GM10248 (cell line): ENCODE measurements around the gene ACTR8.

Experiments used
- CTCF ChIA-PET: fragments of 300-600 bp; sonication (Branson Sonifier 250); formaldehyde crosslinking; extraction: SDS; loops from one replicate; lab custom pipeline; 2021; ENCODE audit warnings: antibody characterized with exemption; lab: Yijun Ruan, JAX
- POLR2A ChIA-PET: fragments of 350-650 bp; sonication (Branson Sonifier 250); formaldehyde crosslinking; extraction: SDS; loops from one replicate; lab custom pipeline; 2020; ENCODE audit warnings: antibody characterized with exemption; lab: Yijun Ruan, JAX
- DNase-seq: peaks from one replicate; pipeline ENCODE4 v3.0.0; 2012; ENCODE audit errors: extremely low spot score
- TF ChIP-seq, protein P1 (sequence below): IDR thresholded peaks from 2 replicates; pipeline ENCODE4 v1.5.1; 2012; ENCODE audit warnings: mild to moderate bottlenecking, low read depth; ENCODE audit errors: extremely low read depth, missing control alignments, control extremely low read depth

The ACTR8 gene

DNA sequence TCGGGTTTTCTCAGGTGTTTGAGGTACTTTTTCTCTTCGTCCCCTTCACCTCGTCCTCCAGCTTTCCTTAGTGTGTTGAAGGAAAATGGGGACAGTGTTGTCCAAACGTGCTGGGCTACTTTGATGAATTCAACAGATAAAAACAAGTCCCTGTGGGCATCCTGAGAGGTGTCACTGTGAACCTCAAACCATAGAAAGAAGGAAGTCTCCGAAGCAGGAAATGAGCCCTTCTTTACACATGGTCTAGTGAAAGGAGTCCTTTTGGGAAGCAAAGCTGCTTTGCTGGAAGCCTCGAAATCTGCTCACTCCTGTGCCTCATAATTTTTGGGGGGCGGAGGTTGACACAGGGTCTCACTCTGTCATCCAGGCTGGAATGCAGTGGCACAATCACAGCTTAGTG lies 25.0 kb downstream of the ACTR8 start:
- ChIA-PET POLR2A (no interaction called here), CTCF (interaction anchor here (1.1 kb wide), 1 partner anchor 9 kb away, joined by 4 read pairs; no protein-coding TSS in a partner anchor)
- TF ChIP-seq, protein P1, sequence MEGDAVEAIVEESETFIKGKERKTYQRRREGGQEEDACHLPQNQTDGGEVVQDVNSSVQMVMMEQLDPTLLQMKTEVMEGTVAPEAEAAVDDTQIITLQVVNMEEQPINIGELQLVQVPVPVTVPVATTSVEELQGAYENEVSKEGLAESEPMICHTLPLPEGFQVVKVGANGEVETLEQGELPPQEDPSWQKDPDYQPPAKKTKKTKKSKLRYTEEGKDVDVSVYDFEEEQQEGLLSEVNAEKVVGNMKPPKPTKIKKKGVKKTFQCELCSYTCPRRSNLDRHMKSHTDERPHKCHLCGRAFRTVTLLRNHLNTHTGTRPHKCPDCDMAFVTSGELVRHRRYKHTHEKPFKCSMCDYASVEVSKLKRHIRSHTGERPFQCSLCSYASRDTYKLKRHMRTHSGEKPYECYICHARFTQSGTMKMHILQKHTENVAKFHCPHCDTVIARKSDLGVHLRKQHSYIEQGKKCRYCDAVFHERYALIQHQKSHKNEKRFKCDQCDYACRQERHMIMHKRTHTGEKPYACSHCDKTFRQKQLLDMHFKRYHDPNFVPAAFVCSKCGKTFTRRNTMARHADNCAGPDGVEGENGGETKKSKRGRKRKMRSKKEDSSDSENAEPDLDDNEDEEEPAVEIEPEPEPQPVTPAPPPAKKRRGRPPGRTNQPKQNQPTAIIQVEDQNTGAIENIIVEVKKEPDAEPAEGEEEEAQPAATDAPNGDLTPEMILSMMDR = no peak
- DNase-seq = no peak

DNA sequence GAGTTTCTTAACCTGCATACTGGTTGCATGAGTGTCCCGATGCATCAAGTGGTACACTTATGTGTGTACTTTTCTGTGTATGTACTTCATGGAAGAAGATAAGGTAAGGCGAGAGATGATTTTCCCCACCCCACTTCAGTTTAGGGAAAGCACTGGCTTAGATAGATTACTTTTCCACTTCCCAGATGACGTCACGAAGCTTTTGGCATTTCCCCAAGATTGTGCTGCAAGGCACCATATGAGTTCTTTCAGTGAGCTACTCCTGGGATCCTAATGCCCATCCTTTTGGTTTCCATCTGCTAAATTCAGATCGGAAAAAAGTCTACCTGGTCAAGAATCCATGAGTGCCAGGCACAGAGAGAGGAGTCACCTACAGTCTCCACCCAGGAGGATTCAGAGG lies 31.1 kb downstream of the ACTR8 start:
- no peak for DNase-seq
- POLR2A ChIA-PET = no interaction called here
- TF ChIP-seq, protein P1 = no peak
- CTCF ChIA-PET = interaction anchor here (0.9 to 1.4 kb wide), 2 partner anchors 21 to 141 kb away, joined by 3 read pairs; no protein-coding TSS in a partner anchor

DNA sequence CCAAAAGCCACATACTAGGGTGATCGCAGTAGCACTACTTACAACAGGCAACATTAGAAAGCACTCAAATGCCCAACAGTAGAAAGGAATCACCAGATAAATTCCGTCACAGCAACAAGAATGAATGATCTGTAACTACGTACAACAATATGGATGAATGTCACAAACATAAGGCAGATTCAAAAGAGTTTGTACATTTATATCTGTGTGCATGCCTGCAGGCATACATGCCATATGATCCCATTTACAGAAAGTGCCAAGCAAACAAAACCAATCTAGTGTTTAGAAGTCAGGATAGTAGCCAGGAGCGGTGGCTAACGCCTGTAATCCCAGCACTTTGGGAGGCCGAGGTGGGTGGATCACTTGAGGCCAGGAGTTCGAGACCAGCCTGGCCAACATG lies 32.0 kb downstream of the ACTR8 start:
- no peak for DNase-seq
- TF ChIP-seq, protein P1 = no peak
- CTCF ChIA-PET = no interaction called here
- POLR2A ChIA-PET = no interaction called here

DNA sequence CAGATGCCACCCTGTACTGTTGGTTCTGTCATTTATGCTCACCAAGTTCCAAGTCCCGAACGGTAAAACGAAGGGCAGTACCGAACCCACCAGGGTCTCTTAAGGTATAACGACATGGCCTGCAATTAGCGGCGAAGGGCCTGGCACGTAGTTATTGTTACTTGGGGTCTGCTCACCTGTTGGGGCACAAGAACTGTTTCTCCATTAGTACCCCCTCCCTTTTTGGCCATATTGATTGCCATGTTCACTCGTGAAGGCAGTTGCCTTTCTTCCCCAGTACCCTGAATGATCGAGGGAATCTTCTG lies 35.1 kb downstream of the ACTR8 start:
- no peak for DNase-seq
- ChIA-PET CTCF (interaction anchor here (1.6 kb wide), 1 partner anchor 10 kb away, joined by 4 read pairs; no protein-coding TSS in a partner anchor), POLR2A (no interaction called here)
- TF ChIP-seq, protein P1 = no peak

DNA sequence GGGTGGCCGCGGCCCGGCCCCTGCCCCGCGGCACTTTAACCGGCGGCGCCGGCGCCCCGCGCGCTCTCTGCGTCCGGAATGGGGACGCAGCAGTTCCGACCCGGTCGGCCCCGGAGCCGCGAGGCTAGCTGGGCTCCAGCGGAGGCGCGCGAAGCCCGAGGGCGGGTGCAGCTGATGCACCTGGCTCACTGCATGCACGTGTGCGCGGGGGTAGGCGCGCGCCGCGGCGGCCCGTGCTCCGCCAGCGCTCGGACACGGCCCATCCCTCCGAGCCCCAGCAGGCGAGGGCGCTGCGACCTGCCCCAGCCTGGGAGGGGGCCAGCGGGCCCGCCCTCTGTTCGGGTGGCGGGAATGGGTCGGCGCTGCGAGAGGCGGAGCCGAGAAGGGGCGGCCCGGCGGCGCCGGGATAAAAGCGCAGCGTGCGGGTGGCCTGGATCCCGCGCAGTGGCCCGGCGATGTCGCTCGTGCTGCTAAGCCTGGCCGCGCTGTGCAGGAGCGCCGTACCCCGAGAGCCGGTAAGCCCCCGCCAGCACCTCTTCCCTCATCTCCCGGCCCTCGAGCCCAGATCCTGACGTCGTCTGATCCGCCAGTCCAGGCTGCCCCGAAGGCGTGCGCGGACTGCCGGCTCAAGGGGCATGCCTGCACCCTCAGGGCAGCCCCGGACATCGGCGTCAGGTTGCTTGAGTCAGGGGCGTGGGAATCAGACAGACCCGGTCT lies 35.7 kb downstream of the ACTR8 start, which contains the start of the genes CHDH and IL17RB:
Gene CHDH, minus strand, starts transcription at position 286 of the 717 bp plus-strand sequence. CDS start 22,411 bp downstream, outside the sequence.
Gene IL17RB, plus strand, starts transcription at position 435 of the 717 bp plus-strand sequence. Its CDS starts 21 bp downstream, at position 456.
- CTCF ChIA-PET = interaction anchor here (0.6 to 1.5 kb wide), 3 partner anchors 11 to 21 kb away, joined by 3 read pairs; no protein-coding TSS in a partner anchor
- peak; percentile 68 for DNase-seq
- POLR2A ChIA-PET = no interaction called here
- TF ChIP-seq, protein P1 = no peak

DNA sequence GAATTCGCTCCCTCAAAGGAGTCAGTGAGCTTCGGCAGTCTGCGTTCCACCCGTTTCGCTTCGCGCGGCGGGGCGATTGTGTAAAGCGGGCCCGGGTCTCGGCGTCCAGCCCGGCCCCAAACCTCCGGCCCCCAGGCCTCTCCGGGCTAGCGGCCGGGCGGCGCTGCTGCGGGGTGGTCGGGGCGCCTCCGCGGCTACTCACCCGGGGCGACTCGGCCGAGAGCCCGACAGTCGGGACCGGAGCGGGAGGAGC lies 36.1 kb downstream of the ACTR8 start:
- POLR2A ChIA-PET = no interaction called here
- CTCF ChIA-PET = interaction anchor here (0.6 to 1.5 kb wide), 3 partner anchors 10 to 21 kb away, joined by 3 read pairs; no protein-coding TSS in a partner anchor
- DNase-seq = no peak
- TF ChIP-seq, protein P1 = no peak
